ENCODE measurements around the gene ZNF557.

The ZNF557 gene

DNA sequence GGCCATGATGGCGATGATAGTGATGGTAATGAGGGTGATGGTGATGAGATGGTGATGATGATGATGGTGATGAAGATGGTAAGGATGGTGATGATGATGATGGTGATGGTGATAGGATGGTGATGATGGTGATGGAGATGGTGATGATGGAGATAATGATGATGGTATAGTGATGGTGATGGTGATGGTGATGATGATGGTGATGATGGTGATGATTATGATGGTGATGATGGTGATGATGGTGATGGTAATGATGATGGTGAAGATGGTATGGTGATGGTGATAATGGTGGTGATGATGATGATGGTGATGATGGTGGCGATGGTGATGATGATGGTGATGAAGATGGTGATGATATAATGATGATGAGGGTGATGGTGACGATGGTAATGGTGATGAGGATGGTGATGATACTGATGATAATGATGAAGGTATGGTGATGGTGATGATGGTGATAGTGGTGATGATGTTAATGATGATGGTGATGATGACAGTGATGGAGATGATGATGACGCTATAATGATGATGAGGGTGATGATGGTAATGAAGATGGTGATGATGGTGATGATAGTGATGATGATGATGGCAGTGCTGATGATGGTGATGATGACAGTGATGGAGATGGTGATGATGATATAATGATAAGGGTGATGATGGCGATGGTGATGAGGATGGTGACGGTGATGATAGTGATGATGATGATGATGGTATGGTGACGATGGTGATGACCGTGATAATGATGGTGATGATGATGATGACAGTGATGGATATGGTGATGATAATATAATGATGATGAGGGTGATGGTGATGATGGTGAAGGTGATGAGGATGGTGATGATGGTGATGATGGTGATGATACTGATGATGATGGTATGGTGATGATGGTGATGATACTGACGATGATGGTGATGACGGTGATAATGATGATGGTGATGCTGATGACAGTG, 37.5 kb downstream of the ZNF557 start:
- TF ChIP-seq, protein P1, sequence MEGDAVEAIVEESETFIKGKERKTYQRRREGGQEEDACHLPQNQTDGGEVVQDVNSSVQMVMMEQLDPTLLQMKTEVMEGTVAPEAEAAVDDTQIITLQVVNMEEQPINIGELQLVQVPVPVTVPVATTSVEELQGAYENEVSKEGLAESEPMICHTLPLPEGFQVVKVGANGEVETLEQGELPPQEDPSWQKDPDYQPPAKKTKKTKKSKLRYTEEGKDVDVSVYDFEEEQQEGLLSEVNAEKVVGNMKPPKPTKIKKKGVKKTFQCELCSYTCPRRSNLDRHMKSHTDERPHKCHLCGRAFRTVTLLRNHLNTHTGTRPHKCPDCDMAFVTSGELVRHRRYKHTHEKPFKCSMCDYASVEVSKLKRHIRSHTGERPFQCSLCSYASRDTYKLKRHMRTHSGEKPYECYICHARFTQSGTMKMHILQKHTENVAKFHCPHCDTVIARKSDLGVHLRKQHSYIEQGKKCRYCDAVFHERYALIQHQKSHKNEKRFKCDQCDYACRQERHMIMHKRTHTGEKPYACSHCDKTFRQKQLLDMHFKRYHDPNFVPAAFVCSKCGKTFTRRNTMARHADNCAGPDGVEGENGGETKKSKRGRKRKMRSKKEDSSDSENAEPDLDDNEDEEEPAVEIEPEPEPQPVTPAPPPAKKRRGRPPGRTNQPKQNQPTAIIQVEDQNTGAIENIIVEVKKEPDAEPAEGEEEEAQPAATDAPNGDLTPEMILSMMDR (IDR thresholded peaks at IDR 0.05; ENCODE audit: insufficient read depth, low read length, missing control alignments): no peak
- POLR2A ChIA-PET: no interaction called here
- CTCF ChIA-PET: no interaction called here
- no peak for DNase-seq (ENCODE audit: low read depth, low spot score)
- no peak overlapping the region for H3K4me3 ChIP-seq (ENCODE audit: low read depth, low read length)

DNA sequence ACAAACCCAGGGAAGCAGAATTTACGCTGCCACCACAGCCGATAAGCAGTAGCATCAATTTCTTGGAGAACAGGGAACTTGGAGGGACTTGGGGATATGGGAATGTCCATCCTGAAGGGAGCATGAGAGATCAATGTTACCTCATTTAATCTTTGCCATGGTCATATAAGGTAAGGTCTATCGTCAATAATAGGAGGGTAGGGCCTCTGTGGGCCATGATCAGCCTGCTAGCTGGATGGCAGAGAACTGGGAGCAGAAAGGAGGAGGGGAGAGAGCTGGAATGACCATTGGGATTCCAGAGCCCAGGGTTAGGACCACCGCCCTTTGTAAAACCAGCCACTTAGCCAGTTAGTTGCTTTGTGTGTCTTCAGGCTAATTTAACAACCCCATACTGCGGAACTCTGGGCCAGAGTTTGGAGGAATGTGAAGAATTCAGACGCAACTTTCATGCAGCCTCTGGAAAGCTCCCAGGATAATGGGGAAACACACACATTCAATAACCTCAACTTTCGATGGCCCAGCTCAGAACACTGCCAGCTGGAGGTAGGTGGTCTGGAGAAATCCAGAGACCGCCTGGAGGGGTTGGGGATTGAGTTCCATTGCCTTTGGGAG, 40.3 kb downstream of the ZNF557 start:
- no peak overlapping the region for H3K4me3 ChIP-seq (ENCODE audit: low read depth, low read length)
- CTCF ChIA-PET: interaction anchor here (0.8 to 2.1 kb wide), 4 partner anchors 231 to 690 kb away, joined by 3 to 9 read pairs (median 6); partner anchors contain the start of gene TRAPPC5
- POLR2A ChIA-PET: no interaction called here
- TF ChIP-seq, protein P1 (IDR thresholded peaks at IDR 0.05; ENCODE audit: insufficient read depth, low read length, missing control alignments): no peak
- DNase-seq (ENCODE audit: low read depth, low spot score): no peak

DNA sequence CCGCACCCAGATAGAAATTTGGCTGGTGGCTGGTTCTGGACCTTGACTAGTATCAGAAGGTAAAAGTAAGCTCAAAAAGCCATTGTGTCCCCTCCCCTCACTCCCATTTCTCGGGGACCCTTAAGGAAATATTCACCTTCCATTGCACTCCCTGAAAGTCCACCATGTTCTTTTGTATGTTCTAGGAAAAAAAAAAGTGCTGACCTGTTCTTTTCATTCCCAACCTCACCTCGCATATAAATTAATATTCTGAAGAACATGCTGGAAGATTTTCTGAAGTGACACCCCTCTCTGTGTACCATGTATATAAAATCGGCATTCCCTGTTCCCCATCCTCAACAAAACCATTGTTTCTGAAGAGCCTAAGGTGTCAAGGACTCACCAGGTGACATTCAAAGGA, 43.2 kb downstream of the ZNF557 start:
- ChIA-PET POLR2A (no interaction called here), CTCF (interaction anchor here (0.9 to 1.3 kb wide), 4 partner anchors 12 to 214 kb away, joined by 3 to 4 read pairs (median 3); no protein-coding TSS in a partner anchor)
- H3K4me3 ChIP-seq (ENCODE audit: low read depth, low read length): no peak overlapping the region
- no peak for DNase-seq (ENCODE audit: low read depth, low spot score)
- TF ChIP-seq, protein P1 (IDR thresholded peaks at IDR 0.05; ENCODE audit: insufficient read depth, low read length, missing control alignments): no peak

DNA sequence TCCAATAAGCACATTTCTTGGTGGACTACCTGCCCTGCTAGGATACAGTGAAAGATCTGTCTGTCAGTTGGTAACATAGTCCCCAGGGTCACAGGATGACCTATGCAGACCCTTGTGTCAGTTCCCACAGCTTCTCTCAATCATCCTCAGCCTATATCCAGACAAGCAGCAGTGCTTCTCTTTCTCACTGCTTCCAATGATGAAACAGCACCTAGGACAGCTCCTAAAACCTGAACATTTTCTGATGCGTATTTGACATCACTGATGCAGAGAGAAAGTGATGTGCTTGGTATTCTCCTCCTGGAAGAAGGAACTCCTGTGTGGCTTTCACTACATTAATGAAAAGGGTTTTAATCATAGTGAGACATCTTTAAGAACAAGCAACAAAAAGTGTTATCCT, 43.7 kb downstream of the ZNF557 start:
- CTCF ChIA-PET: interaction anchor here (0.9 to 1.3 kb wide), 4 partner anchors 11 to 214 kb away, joined by 3 to 4 read pairs (median 3); no protein-coding TSS in a partner anchor
- POLR2A ChIA-PET: no interaction called here
- TF ChIP-seq, protein P1 (IDR thresholded peaks at IDR 0.05; ENCODE audit: insufficient read depth, low read length, missing control alignments): no peak
- DNase-seq (ENCODE audit: low read depth, low spot score): no peak
- no peak overlapping the region for H3K4me3 ChIP-seq (ENCODE audit: low read depth, low read length)

DNA sequence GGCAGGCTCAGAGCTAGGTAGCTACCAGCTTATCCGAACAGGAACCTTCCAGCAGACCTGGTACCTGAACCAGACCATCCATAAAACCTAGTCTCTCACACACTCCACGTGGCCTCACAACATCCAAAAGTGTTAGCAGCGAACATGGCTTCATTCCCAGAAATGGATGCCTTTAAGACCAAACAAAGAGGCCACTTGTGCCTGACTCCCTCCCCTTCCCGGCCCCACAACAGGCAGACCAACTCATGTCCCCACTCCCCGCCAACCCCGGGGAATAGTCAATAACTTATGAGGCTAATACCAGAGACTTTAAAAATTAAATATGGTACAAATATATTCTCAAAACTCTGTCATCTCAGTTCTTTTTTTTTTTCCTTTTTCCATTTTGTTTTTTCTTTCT, 46.2 kb downstream of the ZNF557 start:
- no peak overlapping the region for H3K4me3 ChIP-seq (ENCODE audit: low read depth, low read length)
- ChIA-PET CTCF (interaction anchor here (0.8 to 3.5 kb wide), 3 partner anchors 13 to 684 kb away, joined by 4 to 22 read pairs (median 8); no protein-coding TSS in a partner anchor), POLR2A (no interaction called here)
- TF ChIP-seq, protein P1 (IDR thresholded peaks at IDR 0.05; ENCODE audit: insufficient read depth, low read length, missing control alignments): no peak
- DNase-seq (ENCODE audit: low read depth, low spot score): no peak

DNA sequence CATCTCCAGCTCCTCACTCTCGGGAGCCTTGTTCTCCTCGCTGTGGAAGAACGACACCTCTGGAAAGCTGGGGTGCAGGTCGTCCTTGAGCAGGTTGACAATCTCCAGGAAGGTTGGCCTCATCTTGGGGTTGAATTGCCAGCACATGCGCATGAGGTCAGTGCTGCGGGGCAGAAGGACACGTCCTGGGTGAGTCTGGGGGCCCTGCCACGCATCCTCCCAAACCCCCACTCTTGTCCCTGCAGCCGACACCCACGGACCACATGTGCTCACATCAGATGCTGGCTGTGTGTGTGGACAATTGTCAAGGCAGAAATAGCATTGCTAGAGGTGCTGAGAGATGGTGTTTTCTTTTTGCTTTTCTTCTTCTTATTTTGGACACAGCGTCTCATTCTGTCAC, 47.7 kb downstream of the ZNF557 start:
- DNase-seq (ENCODE audit: low read depth, low spot score): no peak
- ChIA-PET POLR2A (no interaction called here), CTCF (interaction anchor here (2.2 kb wide), 1 partner anchor 224 kb away, joined by 8 read pairs; no protein-coding TSS in a partner anchor)
- TF ChIP-seq, protein P1 (IDR thresholded peaks at IDR 0.05; ENCODE audit: insufficient read depth, low read length, missing control alignments): no peak
- H3K4me3 ChIP-seq (ENCODE audit: low read depth, low read length): no peak overlapping the region
